Measurements from ENCODE around the gene CAPZA1.

GRCh38 chr1:112643080-112643479 lies 23.4 kb downstream of the CAPZA1 start:
- TF ChIP-seq, protein P1, sequence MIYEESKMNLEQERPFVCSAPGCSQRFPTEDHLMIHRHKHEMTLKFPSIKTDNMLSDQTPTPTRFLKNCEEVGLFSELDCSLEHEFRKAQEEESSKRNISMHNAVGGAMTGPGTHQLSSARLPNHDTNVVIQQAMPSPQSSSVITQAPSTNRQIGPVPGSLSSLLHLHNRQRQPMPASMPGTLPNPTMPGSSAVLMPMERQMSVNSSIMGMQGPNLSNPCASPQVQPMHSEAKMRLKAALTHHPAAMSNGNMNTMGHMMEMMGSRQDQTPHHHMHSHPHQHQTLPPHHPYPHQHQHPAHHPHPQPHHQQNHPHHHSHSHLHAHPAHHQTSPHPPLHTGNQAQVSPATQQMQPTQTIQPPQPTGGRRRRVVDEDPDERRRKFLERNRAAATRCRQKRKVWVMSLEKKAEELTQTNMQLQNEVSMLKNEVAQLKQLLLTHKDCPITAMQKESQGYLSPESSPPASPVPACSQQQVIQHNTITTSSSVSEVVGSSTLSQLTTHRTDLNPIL (CRISPR knock-in tag; IDR thresholded peaks at IDR 0.05; ENCODE audit: low read depth): no peak
- TF ChIP-seq ARNTL (CRISPR knock-in tag; IDR thresholded peaks at IDR 0.05; ENCODE audit: borderline replicate concordance, low read depth) (no peak), PATZ1 (CRISPR knock-in tag; IDR thresholded peaks at IDR 0.05; ENCODE audit: borderline replicate concordance) (no peak)
